ENCODE data around the gene USP14.

GRCh38 chr18:172361-172760 is 14.0 kb downstream of the USP14 start:
- TF ChIP-seq, protein P1, sequence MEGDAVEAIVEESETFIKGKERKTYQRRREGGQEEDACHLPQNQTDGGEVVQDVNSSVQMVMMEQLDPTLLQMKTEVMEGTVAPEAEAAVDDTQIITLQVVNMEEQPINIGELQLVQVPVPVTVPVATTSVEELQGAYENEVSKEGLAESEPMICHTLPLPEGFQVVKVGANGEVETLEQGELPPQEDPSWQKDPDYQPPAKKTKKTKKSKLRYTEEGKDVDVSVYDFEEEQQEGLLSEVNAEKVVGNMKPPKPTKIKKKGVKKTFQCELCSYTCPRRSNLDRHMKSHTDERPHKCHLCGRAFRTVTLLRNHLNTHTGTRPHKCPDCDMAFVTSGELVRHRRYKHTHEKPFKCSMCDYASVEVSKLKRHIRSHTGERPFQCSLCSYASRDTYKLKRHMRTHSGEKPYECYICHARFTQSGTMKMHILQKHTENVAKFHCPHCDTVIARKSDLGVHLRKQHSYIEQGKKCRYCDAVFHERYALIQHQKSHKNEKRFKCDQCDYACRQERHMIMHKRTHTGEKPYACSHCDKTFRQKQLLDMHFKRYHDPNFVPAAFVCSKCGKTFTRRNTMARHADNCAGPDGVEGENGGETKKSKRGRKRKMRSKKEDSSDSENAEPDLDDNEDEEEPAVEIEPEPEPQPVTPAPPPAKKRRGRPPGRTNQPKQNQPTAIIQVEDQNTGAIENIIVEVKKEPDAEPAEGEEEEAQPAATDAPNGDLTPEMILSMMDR (IDR thresholded peaks at IDR 0.05; ENCODE audit: low read depth, low read length): no peak
- TF ChIP-seq POLR2A (IDR thresholded peaks at IDR 0.05; ENCODE audit: extremely low read depth, insufficient read length): no peak
- TF ChIP-seq, protein P2, sequence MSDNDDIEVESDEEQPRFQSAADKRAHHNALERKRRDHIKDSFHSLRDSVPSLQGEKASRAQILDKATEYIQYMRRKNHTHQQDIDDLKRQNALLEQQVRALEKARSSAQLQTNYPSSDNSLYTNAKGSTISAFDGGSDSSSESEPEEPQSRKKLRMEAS (IDR thresholded peaks at IDR 0.05; ENCODE audit: low read depth, low read length): no peak
